ENCODE measurements around the gene REG3G.

The REG3G gene

GRCh38 chr2:79071078-79071477, 45.6 kb downstream of the REG3G start:
- TF ChIP-seq CTCF (IDR thresholded peaks at IDR 0.05), result no peak
- Histone ChIP-seq H3K36me3 (no peaks in the 10 kb centered on the region), H3K9me3 (no peaks in the 10 kb centered on the region), H3K4me1 (no peaks in the 10 kb centered on the region), H3K4me3 (no peak overlapping the region), H3K27me3 (no peaks in the 10 kb centered on the region), H3K27ac (no peak overlapping the region)
- DNase-seq, result no peak
- intact Hi-C loops (cut with DNase I; ENCODE audit: low total_unique reads), result no loop called here

Measured in tibial artery (tissue), 4 donors.